T-helper 22 cell (primary cell): ENCODE data around the gene SSBP4.
"Not testable (repeated sequence)": the region's sequence is repeated elsewhere in the genome, so short reads cannot be mapped to it uniquely, and the experiment has no call there.

ENCODE experiments used
- DNase-seq: peaks from one replicate; pipeline ENCODE4 v3.0.0-alpha.2; 2020; ENCODE audit warnings: low read depth

The SSBP4 gene

DNA sequence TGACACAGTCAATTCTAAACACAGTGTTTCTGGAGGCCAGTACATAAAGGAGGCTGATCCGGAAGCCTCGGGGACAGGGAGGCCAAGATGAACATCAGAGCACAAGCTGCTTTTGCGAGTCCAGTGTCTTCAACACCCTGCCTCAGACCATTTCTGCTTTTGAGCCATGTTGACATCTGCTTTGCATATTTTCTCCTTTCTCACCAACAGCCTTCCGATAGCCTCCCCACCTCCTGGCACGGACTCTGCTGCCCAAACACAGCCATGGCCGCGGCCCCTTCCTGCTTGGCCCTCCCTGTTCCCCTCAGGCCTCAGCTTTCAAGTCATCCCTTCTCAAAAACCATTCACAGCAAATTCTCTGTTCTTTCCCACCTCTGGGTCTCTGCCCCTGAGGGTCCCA, 25.4 kb upstream of the SSBP4 start:
- DNase-seq: no peak

DNA sequence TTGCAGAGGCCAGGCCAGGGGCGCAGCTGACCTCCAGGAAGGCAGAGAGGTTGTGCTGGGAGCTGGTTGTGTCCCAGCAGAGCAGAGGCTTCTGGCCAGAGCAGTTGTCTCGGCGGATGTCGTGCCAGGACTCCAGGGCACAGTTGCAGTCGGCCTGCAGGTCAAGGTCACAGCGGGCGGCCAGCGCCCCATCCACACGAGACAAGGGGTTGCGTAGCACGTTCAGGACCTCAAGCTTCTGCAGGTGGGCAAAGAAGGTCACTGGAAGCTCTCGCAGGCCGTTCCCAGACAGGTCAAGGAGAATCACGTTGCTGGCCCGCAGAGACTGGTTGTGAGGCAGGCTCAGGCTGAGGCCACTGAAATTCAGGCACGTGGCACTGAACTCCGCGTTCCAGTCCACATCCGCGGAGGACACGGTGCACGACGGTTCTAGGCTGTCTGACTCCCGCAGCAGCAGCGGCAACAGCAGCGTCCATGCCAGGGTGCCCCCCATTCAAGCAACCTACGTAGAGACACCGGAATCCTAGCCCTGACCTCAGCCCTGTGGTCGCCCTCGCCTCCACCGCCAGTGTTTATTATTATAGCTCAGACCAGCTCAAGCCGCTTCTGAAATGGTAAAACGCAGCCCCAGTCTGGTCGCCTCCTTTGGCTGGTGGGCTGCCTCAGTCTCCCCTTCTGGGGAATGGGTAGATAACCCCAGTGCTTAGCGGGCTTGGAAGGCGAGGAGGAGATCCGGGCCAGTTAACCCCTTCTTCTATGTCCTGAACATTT, 22.5 kb upstream of the SSBP4 start:
- DNase-seq: no peak

DNA sequence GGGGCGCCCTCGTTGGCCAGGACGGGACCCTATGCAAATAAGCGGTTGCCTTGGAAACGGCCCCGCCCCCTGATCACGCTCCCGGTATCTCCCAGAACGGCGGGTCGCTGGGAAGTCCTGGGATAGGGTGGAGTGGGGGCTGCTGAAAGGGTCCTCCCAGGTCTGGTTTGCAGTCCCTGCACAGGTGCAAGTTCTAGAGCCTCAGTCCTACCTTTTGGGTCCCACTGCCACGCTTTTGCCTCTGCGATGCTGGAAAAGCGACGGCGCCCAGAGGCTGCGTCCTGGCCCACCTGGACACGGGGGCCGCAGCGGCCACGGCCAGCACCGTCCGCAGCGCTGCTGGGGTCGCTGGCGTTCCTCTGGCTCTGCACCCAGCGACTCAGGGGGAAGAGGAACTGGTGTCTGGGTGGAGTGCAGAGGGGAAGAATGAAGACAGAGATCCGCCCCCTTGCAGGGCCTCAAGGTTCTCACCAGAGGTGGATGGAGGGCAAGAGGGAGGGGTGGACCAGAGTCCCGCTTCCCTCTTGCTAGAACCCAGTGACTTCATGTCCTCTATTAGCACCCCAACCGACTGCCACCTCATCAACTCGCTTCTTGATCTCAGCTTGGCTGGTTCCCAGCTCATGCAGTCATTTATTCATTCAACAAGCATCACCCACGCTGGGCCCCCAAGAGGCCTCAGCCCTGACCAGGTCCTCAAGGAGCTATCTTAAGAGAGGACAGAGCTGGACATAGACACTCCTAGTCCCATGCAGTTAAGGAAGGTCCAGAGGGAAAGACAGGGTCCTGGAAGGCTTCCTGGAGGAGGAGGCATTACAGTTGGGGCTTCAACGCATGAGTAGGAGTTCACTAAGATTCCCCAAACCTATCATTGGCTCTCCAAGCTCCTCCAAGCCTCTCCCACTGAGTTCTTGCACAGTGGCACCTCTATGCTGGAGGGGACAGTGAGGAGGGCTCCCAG, 21.7 kb upstream of the SSBP4 start, which contains the start of gene LRRC25:
LRRC25 (minus strand) TSS at position 381 of the 961 bp plus-strand sequence. CDS start 659 bp downstream, outside the sequence.
- no peak for DNase-seq

DNA sequence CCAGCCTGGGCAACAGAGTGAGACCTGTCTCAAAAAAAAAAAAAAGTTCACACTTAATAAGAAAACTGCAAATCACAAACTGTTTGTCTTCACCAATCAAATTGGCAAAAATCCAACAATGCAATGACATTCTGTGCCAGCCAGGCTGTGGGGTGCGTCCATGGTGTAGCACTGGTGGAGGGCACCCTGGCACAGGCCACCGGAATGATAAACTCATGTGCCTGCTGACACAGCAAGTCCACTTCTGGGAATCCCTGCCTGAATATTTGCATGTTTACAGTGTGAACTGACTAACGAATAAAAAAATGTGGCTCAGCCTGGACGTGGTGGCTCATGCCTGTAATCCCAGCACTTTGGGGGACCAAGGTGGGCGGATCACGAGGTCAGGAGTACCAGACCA, 20.2 kb upstream of the SSBP4 start:
- no peak for DNase-seq

DNA sequence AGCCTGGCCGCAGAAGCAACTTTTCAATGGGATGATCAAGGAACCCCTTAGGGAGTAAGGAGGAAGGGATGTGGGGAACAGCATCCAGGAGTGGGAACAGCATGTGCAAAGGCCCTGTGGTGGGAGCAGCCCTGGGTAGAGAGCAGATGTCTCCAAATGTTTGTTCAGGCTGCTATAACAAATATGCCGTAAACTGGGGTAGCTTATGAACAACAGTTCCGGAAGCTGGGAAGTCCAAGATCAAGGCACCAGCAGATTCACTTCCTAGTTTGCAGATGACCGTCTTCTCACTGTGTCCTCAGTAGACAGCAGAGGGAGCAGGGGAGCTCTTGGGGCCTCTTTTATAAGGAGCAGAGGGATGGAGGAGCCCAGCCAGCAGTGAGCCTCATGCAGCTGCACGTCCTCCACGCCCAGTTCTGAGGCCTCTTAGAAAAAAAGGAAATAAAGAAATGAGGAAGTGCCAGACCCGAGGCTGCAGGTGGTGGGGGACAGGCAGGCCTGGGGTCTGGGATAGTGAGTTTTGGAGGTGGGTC, 17.6 kb upstream of the SSBP4 start:
- DNase-seq: no peak

DNA sequence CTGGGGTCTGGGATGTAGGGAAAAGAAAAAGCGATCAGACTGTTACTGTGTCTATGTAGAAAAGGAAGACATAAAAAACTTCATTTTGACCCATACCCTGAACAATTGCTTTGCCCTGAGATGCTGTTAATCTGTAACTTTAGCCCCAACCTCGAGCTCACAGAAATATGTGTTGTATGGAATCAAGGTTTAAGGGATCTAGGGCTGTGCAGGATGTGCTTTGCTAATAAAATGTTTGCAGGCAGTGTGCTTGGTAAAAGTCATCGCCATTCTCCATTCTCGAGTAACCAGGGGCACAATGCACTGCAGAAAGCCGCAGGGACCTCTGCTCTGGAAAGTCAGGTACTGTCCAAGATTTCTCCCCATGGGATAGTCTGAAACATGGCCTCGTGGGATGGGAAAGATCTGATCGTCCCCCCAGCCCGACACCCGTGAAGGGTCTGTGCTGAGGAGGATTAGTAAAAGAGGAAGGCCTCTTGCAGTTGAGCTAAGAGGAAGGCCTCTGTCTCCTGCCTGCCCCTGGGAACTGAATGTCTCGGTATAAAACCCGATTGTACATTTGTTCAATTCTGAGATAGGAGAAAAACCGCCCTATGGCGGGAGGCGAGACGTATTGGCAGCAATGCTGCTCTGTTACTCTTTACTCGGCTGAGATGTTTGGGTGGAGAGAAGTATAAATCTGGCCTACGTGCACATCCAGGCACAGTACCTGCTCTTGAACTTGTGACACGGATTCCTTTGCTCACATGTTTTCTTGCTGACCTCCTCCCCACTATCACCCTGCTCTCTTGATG, 16.5 kb upstream of the SSBP4 start:
- DNase-seq: not testable (repeated sequence)

DNA sequence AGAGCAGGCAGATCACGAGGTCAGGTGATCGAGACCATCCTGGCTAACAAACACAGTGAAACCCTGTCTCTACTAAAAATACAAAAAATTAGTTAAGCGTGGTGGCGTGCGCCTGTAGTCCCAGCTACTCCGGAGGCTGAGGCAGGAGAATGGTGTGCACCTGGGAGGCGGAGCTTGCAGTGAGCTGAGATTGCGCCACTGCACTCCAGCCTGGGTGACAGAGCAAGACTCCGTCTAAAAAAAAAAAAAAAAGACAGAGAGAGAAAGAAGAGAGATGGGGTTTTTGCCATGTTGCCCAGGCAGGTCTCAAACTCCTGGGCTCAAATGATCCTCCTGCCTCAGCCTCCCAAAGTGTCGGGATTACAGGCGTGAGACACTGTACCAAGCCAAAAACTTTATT, 13.4 kb upstream of the SSBP4 start:
- not testable (repeated sequence) for DNase-seq

DNA sequence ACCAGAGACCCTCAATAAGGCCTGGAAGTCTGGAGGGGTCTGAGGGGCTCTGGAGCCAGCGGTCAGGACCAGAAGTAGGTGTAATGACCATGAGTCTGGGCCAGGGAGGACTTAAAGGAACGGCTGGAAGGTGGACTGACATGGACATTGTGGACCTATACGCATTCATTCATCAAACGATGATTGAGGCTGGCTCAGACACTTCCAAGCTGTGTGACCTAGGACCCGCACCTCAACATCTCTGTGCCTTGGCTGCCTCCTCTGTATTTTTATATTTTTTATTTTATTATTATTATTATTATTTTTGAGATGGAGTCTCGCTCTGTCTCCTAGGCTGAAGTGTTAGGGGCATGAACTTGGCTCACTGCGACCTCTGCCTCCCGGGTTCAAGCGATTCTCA, 12.4 kb upstream of the SSBP4 start:
- DNase-seq: no peak

DNA sequence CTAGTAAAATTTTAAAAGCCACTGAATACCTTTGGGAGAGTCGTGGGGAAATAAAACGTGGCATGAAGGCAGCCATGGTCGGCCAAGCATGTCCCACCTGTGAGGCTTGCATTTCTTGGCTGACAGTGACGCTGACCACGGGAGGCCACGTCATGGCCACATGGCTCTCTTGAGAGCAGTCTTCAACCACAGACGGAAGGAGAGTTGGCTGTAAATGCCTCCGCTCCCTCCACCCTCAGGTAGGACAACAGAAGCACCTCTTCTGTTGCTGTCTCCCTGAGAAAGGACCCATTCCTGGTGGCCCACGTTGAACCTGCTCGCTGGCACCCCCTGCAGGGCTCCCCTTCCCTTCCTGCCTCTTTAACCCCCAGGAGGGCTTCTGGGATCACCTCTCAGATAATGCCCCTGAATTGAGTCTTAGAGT, 11.1 kb upstream of the SSBP4 start:
- no peak for DNase-seq

DNA sequence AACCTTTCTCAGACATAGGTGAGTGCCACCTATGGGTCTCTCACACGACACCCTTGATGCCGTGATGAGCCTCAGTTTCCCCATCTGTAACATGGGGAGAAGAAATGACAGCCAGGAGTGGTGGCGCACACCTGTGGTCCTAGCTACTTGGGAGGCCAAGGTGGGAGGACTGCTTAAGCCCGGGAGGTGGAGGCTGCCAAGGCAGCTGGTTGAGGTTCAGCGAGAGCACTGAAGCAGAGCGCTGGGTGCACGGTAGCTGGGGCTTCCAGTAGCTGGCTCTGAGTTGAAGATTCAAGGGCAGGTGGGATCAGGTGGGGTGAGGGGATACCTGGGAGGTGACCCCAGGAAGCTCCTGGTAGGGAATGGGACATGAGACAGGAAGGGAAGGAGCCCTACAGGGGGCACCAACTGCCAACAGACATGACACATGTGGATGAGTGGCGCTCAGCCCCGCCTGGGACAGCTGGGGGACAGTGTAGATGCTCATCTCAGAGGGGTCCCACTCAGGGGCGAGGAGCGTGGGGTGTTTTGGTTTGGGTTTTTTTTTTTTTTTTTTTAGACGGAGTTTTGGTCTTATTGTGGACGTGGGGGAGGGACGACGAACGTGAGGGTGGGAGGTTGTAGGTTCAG, 6.5 kb upstream of the SSBP4 start:
- DNase-seq: no peak

DNA sequence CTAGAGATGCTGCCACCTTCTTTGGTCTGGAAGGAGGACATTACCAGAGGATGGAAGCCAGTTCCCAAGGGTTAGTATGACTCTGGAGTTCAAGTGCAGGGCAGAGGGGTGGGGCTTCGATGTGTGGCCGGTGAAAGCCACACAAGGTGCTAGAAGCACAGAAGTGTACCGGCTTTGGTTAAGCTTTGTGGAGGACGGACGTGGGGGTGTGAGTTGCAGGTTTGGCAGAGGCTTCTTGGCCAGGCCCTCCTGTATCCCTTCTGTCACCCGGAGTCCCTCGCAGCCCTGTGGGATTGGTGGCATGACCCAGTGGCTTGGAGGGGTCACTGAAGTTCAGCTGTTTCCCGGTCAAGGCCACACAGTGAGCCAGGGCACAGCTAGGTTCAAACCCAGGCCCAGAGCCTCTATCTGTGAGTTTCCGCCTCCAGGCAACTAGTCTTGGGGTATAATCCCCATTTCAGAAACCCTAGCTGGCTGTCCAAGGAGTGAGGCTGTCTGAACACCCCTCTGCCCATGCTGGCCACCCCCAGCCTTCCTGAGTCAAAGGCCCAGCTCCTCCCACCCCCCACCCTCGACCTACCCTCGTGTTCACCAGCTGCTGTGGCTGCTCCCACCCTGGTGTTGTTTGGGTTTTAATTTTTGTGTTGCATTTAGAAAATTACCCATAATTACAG, 4.6 kb upstream of the SSBP4 start:
- no peak for DNase-seq

DNA sequence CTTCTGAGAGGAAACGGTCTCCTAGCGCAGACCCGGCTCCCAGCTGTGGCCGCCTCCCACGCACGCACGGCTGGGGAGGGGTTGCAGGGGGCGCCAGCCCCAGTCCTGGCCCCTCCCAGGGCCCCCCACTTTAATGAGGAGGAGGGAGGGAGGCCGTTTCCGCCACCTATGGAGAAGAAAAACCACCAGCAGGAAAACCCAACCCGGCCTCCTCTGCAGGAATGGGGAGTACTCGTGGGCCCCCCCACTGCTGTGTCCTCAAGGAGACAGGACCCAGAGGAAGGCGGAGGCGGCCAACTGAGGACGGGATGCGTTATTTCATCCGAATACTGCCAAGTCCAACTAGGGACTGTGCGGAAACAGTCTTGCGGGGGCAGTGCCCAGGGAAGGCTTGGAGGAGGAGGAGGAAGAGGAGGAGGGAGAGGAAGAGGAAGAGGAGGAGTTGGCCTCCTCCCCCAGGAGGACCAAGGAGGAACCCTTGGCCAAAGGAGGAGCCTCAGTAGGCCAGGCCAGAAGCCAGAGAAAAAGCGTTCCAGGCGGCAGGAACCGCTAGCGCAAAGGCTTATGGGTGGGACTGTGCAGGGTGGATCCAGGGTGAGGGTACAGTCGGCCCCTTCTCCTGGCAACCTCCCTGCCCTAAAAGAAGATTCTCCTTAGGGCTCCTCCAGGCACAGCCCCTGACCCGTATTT, 3.9 kb upstream of the SSBP4 start:
- no peak for DNase-seq

DNA sequence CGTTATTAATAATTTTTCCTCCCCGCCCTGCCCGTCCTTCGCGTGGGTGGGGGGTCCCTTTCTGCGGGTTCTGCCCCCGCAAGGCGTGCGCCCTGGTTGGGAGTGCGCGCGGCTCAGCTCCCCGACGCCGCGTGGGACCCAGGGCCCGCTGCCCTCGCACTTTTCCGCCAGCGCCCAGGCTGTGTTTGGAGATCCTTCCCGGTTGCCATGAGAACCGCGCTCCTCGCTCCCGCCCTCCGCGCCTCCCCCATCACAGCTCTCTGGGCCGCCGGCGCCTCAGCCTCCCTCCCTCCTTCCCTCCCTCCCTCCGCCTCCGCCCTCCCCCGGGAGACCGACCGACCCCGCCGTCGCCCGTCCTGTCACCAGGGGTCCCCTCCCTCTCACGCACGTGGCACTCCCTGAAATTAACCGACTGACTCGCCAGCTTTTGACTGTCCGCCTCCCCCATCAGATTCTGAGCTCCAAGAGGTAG, 2.4 kb upstream of the SSBP4 start:
- peak; percentile 63 for DNase-seq

DNA sequence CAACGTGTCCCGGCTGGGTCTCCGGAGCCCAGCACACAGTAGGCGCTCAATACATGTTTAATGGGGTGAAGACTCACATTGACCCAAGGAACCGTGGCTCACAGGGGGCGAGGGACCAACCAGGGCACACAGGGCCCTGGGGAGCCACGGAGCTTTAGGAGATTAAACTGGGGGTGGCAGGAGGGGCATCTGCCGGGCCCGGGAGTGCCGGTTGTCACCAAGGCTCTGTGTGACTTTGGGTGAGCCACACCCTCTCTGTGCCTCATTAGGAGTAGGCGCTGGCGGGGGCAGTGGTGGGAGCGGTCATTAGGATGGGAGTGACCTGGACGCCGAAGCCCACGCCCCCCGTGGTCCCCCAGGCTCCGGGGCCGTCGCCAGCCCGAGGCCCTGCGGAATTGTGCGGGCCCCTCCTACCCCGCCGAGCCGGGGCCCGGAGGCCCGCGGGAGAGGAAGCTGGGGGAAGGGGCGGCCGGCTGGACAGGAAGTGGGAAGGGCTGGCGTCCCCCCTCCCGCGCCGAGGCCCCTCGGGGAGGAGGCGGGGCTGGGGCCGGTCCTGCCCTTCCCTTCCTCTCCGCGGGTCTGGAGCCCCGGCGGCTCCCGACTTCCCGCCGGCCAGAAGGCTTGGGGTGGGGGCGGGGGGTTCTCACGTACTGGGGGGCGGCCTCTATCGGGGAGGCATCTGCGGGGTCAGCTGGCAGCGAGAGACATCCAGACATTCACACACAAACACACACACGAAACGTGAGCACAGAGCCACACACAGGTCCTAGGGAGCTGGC, 1.8 kb upstream of the SSBP4 start:
- DNase-seq: no peak

DNA sequence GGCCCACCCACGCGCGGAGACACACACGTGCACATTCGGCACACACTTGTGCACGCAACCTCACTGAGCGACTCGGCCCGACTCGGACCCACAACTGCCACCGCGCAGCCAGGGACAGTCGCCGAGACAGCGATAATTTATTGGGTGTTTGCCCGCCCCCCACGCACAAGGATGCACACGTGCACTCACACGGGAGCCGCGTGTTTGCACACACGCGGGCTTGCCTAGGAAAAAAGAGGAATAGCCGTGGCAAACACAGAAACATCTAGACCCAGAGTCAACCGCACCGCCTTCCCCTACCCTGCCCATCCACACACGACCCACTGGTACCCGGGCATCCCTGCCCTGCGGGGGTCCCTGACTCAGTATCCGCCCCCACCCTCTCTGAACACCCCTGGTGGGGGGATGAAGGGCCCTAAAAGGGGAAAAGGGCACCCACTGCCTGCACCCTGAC, 1.1 kb upstream of the SSBP4 start:
- DNase-seq: no peak

DNA sequence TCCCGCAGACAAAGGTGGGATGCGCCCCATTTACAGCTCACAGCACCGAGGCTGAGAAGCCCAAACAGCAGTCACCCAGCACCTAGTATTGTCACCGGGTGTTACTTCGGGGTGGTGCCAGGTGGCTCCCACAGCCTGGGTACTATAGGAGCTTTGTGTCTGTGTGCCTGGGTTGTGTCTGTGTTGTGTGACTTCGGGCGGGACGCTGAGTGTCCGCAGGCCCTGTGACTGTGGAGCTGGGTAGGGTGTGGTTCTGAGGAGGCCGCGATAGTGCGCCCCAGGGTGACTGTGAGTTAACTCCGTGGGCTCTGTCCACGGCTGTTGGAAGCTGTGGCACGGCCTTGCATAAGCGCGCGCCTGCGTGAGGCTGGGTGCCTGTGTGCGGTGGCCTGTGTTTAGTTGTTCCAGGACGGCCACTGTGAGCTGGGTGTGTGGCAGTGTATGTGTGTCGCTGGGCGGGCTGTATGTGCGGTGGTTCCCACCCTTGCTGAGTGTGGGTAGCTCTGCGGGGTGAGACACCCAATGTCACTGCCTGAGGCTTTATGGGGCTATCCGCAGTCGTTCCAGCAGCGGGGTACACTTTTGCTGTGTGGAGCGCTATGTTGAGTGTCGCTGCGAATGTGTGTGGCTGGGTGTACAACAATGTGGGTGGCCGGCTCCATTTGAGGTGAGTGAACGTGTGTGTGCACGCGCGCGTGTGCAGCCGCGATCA, 559 bp upstream of the SSBP4 start:
- DNase-seq: no peak

DNA sequence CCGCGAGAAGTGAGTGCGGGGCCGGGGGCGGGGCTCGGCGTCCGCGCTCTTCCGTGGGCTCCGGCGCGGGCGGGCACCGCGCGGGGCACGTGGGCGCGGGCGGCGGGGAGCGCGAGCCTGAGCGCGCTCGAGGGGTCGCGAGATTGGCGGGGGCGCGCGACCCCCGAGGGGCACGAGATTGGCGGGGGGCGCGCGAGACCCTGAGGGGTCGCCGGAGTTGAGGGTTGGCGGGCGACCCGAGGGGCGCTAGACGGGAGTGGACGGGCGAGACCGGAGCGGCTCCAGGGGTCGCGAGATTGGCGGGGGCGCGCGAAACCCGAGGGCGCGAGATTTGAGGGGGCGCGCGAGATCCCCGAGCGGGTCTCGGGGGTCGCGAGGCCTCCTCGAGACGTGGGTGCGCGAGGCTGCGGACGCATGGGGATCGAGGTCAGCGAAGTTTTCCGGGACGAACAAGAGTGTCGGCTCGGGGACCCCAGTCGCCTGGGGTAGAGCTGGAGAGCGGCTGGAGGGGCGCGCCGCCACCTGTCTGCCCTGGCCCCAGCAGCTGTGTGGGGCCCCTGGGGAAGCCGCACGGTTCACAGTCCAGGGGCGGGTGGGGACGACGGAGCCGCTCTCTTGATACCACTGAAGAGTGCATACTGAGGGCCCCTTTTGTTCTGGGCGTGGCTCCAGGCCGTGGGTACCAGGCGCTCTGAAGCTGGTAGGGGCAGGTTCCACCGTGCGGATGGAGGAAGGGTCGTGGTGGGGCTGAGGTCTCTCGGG, 682 bp downstream of the SSBP4 start:
- DNase-seq: no peak

DNA sequence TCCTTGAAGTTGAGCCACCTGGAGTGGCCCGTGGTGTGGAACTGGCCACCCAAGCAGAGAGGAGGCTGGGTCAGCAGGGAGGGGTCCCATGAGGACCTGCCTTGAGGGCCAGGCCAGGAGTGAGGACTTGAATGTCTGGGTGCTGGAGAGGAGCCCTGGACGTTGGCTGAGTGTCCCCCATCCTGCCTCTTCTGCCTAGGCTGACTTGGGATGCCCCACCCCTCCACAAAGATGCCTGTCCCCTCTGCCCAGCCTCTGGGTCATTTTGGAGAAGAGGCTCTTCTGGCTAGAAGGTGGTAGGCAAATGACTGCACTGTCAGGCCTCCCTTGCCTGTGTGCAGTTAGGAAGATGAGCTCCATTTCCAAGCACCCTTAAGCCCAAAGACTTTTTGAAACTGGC, 1.7 kb downstream of the SSBP4 start:
- DNase-seq: no peak
